Nucleus accumbens (tissue), 56 donors: ENCODE results near the gene EPC1.
A peak's percentile ranks its signal among the peaks of the same experiment; 100 is the strongest.

Source experiments
- DNase-seq, 56 donors: peaks; one replicate each; lab custom pipeline; 2025; lab: John Stamatoyannopoulos, UW

Gene EPC1

GRCh38 chr10:32340596-32341180 is 6.3 kb downstream of the EPC1 start:
- no peak for DNase-seq

- DNase-seq = no peak
Measured at GRCh38 chr10:32338262-32338661, 8.7 kb downstream of the EPC1 start.

- DNase-seq = no peak
Measured at GRCh38 chr10:32337350-32337749, 9.6 kb downstream of the EPC1 start.

GRCh38 chr10:32333849-32334248 is 13.1 kb downstream of the EPC1 start:
- no peak for DNase-seq

- DNase-seq = peak in 5 of 56 donors; percentile 12 to 23 (median 14)
Measured at GRCh38 chr10:32332299-32332750, 14.6 kb downstream of the EPC1 start.

- no peak for DNase-seq
Measured at GRCh38 chr10:32331606-32332005, 15.4 kb downstream of the EPC1 start.

- DNase-seq = no peak
Measured at GRCh38 chr10:32330214-32330613, 16.7 kb downstream of the EPC1 start.

GRCh38 chr10:32329061-32329460 is 17.9 kb downstream of the EPC1 start:
- no peak for DNase-seq

- no peak for DNase-seq
Measured at GRCh38 chr10:32328499-32328898, 18.5 kb downstream of the EPC1 start.

- DNase-seq = no peak
Measured at GRCh38 chr10:32327364-32327691, 19.6 kb downstream of the EPC1 start.

GRCh38 chr10:32326680-32327363 is 20.1 kb downstream of the EPC1 start:
- no peak for DNase-seq

GRCh38 chr10:32326119-32326518 is 20.8 kb downstream of the EPC1 start:
- DNase-seq = no peak

- DNase-seq = no peak
Measured at GRCh38 chr10:32323051-32323450, 23.9 kb downstream of the EPC1 start.

GRCh38 chr10:32321016-32321631 is 25.8 kb downstream of the EPC1 start:
- DNase-seq = no peak

GRCh38 chr10:32318476-32318896 is 28.5 kb downstream of the EPC1 start:
- DNase-seq = no peak

- DNase-seq = no peak
Measured at GRCh38 chr10:32317795-32318357, 29.1 kb downstream of the EPC1 start.

GRCh38 chr10:32315424-32315823 is 31.5 kb downstream of the EPC1 start:
- DNase-seq = no peak

- no peak for DNase-seq
Measured at GRCh38 chr10:32314588-32314987, 32.4 kb downstream of the EPC1 start.

- no peak for DNase-seq
Measured at GRCh38 chr10:32308027-32308603, 38.8 kb downstream of the EPC1 start.

- DNase-seq = no peak
Measured at GRCh38 chr10:32307609-32308008, 39.3 kb downstream of the EPC1 start.

- DNase-seq = no peak
Measured at GRCh38 chr10:32299354-32299980, 47.5 kb downstream of the EPC1 start.
